ENCODE data around the gene XYLB. TPM values are rescaled to one million over a fixed set of nuclear protein-coding genes. Genes with fewer than 3 reads are reported as not detected.
"Not testable (repeated sequence)": the region's sequence is repeated elsewhere in the genome, so short reads cannot be mapped to it uniquely, and the experiment has no call there.

Gene XYLB
- total RNA-seq, 2 experiments from 2014 or later = 2.6 to 3.1 TPM

DNA sequence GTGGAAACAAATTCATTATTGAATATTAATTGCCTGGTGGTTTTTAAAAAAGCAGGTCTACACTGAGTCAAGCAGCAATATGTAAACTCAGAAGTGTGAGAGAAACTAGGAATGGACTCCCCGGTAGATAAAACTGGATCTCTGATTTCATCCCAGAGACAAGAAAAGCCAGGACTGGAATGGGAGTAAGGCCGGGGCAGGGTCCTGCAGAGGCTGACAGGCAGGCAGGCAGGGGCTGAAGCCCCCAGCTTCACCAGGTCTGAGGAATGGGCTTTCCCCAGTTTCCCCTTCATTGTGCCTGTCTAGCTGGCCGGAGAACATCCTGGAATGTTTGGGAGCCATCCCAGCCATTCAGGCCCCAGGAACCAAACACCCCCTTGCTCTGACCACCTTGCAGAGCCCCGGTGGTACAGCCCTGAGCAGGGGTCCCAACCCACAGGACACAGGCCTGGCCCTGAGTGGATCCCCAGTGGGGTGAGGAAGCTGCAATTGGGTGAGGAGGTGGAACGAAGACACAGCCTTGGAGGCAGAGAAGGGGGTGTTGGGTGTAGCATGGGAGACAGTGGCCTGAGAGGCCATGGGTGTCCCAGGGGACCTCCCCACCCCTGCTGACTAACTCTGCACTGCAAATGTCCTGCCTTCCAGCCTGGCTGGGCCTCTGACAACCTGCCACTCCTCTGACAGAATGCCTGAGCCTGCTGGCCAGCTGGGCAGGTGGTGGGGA is 31.7 kb upstream of the XYLB start:
- POLR2A ChIA-PET = no interaction called here
- H3K36me3 Mint-ChIP-seq = no peaks in the 10 kb centered on the region
- H3K27ac Mint-ChIP-seq = no peak overlapping the region
- no peak overlapping the region for H3K4me3 Mint-ChIP-seq
- no peaks in the 10 kb centered on the region for H3K4me1 Mint-ChIP-seq
- H3K9me3 Mint-ChIP-seq = no peaks in the 10 kb centered on the region
- no peak for ATAC-seq (ENCODE audit: low read depth)
- no peak for DNase-seq
- H3K27me3 Mint-ChIP-seq = peaks cover 10% of the 10 kb centered on the region

DNA sequence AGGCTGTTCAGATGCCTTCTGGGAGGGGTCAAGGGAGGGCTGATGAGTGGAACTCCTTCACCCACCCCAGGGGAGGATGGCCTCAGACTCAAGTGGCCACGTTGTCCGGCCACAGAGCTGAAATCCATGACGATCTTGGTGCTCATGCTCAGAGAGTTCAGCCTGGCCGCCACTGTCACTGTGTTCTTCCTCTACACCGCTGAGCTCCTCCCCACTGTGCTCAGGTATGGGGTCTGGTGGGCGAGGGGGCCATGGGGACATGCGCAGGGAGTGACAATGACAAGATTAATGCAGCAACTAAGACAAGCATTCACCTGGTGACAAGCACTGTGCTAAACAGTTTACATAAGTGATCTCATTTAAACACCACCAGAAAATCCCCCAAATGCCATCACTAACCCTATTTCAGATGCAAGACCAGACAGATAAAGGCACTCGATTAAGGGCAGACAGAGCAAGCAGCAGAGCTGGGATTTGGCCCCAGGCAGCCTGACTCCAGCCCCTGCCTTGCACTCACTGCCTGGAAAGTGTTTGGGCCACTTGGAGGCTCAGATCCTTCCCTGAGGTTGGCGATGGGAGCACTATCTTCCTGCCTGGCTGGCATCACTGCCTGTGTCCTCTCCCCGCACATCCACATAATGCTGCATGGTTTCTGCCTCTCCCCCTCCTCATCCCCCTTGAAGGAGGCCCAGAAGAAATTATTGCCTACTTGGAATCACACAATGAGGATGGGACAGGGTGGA is 30.9 kb upstream of the XYLB start:
- Mint-ChIP-seq H3K4me1 (no peaks in the 10 kb centered on the region), H3K27ac (no peak overlapping the region), H3K4me3 (no peak overlapping the region), H3K27me3 (peaks cover 8% of the 10 kb centered on the region), H3K36me3 (no peaks in the 10 kb centered on the region), H3K9me3 (peaks cover 2% of the 10 kb centered on the region)
- POLR2A ChIA-PET = no interaction called here
- ATAC-seq (ENCODE audit: low read depth) = no peak
- no peak for DNase-seq

DNA sequence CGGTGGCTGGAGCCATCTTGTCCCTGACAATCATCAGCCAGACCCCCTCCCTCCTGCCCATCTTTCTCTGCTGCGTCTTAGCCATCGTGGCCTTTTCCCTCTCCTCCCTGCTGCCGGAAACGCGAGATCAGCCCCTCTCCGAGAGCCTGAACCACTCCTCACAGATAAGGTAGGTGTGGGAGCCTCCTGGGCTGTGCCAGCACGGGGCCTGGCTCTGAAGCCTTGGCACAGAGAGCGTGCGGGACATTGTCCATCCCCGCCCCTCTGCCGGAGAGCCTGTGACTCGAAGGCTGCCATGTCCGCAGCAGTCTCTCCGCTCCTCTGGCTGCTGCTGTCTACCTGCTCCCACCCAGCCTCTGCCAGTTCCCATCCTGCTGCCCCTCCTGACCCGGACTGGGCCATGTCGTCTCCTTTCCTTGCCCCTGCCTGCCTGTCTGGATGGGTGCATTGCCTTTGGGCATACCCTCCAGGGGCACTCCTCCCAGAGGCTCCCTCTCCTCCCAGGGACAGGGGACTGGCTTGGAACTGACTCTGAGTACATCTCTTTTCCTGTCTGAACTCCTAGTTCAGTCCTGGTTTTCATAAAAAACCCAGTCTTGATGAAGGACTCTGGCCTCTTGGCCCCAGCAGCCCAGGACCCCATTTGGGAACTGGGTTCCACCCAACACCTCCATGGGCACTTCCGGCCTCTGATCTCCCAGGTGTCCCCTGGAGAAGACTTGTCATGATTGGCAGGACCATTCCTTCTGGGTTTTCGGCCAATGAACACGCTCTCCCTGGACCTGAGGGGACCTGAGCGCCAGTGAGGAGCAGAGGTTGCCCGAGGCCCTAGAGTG is 30.0 kb upstream of the XYLB start:
- DNase-seq = no peak
- Mint-ChIP-seq H3K27me3 (peaks cover 5% of the 10 kb centered on the region), H3K27ac (no peak overlapping the region), H3K36me3 (no peaks in the 10 kb centered on the region), H3K4me1 (no peaks in the 10 kb centered on the region), H3K4me3 (no peak overlapping the region), H3K9me3 (peaks cover 2% of the 10 kb centered on the region)
- POLR2A ChIA-PET = no interaction called here
- ATAC-seq (ENCODE audit: low read depth) = no peak

DNA sequence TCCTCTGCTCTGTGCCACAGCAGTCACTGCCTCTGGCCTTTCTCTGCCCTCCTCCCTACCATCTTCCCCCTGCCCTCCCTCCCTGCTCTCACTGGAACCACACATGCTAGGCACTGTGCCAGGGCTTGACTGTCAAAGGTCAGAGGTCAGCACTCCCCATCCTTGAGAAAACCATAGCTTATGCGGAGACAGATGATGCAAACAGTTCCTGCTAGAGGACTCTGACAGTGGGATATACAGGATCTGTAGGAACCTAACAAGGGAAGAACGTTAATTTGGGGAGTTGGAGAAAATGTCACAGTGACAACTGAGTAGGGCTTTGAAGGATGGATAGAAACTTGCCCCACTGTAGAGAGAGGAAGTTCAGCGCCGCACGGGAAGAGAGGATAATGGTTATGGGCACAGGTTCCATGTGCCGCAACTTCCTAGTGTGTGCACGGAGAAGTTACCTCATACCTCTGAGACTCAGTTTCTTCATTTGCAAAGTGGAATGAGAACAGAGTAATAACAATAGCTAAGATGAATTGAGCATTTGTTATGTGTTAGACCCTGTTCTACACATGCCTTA is 29.3 kb upstream of the XYLB start:
- H3K36me3 Mint-ChIP-seq = no peaks in the 10 kb centered on the region
- ATAC-seq (ENCODE audit: low read depth) = no peak

DNA sequence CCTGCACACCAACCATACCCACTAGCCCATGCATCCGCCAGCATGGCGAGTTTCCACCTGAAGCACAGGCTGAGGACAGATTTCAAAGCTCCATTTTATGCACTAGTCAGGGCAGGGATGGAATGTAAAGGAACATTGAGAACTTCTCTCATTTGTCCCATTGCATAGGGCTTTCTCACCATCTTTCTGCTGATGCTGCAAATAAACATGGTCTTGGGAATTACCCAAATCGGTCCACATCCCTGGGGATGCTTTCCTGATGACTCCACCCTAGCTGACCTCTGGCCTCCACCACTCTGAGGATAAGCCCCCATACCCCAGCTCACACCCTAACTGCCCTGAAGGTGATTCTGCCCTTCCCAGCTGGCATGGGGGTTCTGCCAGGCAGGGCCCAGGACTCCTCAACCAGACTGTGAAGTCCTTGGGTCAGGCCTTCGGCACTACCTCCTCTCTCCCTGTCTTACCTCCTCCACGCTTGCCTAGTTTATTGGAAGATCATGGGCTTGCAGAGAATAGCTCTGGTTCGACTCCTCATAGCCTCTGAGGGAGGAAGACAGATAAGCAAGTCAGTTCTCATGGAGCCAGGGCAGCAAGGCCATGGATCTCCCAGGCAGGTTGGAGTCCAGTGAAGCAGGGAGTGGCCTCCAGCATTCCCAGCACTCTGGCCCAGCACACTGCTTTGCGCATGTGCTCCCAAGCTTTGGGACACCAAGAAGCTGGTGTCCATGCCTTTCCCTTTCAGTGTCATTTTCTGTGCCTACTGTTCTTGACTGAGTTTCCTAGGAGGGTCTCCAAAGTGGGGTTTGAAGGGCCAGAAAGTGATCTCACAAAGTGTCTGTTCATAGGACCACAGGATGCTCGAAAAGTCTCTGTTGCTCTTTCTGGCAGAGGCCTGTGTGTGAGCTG is 27.6 kb upstream of the XYLB start:
- POLR2A ChIA-PET = no interaction called here
- H3K36me3 Mint-ChIP-seq = no peaks in the 10 kb centered on the region
- no peak overlapping the region for H3K4me3 Mint-ChIP-seq
- H3K27me3 Mint-ChIP-seq = peaks cover 4% of the 10 kb centered on the region
- H3K9me3 Mint-ChIP-seq = peaks cover 2% of the 10 kb centered on the region
- no peak for ATAC-seq (ENCODE audit: low read depth)
- DNase-seq = no peak
- H3K27ac Mint-ChIP-seq = no peak overlapping the region
- no peaks in the 10 kb centered on the region for H3K4me1 Mint-ChIP-seq

More for the DNA sequence above, 29.3 kb upstream of the XYLB start:
- Mint-ChIP-seq H3K4me1 (no peaks in the 10 kb centered on the region), H3K27me3 (peaks cover 5% of the 10 kb centered on the region), H3K4me3 (no peak overlapping the region), H3K27ac (no peak overlapping the region), H3K9me3 (peaks cover 2% of the 10 kb centered on the region)
- POLR2A ChIA-PET = no interaction called here
- no peak for DNase-seq

DNA sequence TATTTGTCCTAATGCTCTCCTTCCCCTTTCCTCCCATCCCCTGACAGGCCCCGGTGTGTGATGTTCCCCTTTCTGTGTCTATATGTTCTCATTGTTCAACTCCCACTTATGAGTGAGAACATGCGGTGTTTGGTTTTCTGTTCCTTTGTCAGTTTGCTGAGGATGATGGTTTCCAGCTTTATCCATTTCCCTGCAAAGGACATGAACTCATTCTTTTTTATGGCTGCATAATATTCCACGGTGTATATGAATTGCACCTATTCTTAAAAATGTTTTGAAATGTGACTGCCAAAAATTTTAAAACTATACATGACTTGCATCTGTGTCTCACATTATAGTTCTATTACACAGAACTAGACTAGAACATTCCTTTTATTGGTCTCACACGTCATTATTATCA is 25.9 kb upstream of the XYLB start:
- DNase-seq; H3K4me1 Mint-ChIP-seq; H3K27me3 Mint-ChIP-seq; ATAC-seq (ENCODE audit: low read depth); H3K27ac Mint-ChIP-seq; H3K36me3 Mint-ChIP-seq; H3K9me3 Mint-ChIP-seq; POLR2A ChIA-PET; H3K4me3 Mint-ChIP-seq: not testable (repeated sequence)

DNA sequence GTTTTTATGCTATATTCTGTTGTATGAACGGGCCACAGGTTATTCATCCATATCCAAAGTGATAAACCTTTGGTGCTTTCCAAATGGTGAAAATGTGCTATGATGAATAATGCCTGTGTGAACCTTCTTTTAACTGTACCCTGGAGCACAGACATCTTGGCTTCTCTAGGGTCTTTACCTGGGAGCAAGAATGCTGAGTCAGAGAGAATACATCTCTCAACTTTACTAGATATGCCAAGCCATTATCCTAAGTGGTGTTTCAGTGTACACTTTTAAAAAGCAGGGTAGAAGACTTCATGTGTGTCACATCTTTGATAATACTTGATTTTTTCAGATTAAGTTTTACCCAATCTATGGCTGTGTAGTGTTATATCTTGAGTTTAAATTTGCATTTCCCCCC is 23.5 kb upstream of the XYLB start:
- peaks cover 8% of the 10 kb centered on the region for H3K27me3 Mint-ChIP-seq
- no peaks in the 10 kb centered on the region for H3K4me1 Mint-ChIP-seq
- POLR2A ChIA-PET = no interaction called here

DNA sequence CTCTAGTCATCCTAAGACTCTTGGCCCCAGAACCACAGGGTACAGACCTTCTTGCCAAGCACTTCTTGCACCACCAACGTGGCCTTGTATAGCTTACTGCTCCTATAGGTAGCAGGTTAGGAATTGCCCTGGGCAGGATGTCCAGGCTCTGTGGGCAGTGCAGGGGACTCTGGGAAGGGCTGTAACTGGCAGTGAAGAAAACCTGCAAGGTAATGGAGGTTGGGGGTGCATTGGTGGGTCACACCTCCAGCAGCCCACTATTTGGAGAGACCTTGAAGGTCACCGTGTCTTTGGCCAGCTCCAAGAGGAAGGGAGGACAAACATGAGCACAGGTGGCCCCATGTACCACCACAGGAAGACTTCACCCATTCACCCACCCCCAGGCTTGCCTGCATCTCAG is 21.3 kb upstream of the XYLB start:
- H3K4me1 Mint-ChIP-seq = peaks cover 1% of the 10 kb centered on the region
- H3K27ac Mint-ChIP-seq = no peak overlapping the region
- no peak overlapping the region for H3K4me3 Mint-ChIP-seq
- DNase-seq (no peak), ATAC-seq (ENCODE audit: low read depth) (no peak)
- POLR2A ChIA-PET = no interaction called here
- no peaks in the 10 kb centered on the region for H3K36me3 Mint-ChIP-seq
- peaks cover 2% of the 10 kb centered on the region for H3K9me3 Mint-ChIP-seq
- peaks cover 8% of the 10 kb centered on the region for H3K27me3 Mint-ChIP-seq

More for the DNA sequence above, 23.5 kb upstream of the XYLB start:
- ATAC-seq (ENCODE audit: low read depth) (no peak), DNase-seq (no peak)
- no peaks in the 10 kb centered on the region for H3K36me3 Mint-ChIP-seq
- H3K9me3 Mint-ChIP-seq = peaks cover 2% of the 10 kb centered on the region
- H3K4me3 Mint-ChIP-seq = no peak overlapping the region
- H3K27ac Mint-ChIP-seq = no peak overlapping the region

DNA sequence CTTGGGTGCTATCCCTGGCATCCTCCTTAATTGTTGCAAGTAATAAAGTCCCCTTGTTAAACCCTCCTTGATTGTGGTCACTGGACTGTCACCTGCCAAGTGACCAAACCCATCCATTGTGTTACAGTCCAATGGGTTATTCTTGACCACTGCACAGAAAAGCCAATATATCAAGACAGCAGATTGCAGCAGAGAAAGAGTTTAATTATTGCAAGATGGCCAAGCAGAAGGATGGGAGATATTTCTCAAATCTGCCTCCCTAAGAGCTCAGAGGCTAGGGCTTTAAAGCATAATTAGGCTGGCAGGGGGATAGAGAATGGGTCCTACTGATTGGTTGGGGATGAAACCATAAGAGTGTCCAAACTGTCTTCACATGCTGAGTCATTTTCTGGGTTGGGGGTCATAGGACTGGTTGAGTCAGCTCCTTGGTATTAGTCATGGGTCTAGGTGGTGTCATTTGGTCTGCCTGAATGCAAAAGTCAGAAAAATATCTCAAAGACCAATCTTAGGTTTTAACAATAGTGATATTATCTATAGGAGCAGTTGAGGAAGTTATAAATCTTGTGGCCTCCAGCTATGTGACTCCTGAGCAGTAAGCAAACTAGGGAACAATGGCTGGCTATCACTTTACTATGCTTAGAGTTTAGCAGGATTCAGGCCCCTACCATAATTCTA is 19.1 kb upstream of the XYLB start:
- no peak for ATAC-seq (ENCODE audit: low read depth)
- Mint-ChIP-seq H3K4me3 (no peak overlapping the region), H3K4me1 (peaks cover 1% of the 10 kb centered on the region), H3K36me3 (no peaks in the 10 kb centered on the region), H3K27me3 (peaks cover 6% of the 10 kb centered on the region), H3K9me3 (no peaks in the 10 kb centered on the region), H3K27ac (no peak overlapping the region)
- POLR2A ChIA-PET = no interaction called here
- no peak for DNase-seq

DNA sequence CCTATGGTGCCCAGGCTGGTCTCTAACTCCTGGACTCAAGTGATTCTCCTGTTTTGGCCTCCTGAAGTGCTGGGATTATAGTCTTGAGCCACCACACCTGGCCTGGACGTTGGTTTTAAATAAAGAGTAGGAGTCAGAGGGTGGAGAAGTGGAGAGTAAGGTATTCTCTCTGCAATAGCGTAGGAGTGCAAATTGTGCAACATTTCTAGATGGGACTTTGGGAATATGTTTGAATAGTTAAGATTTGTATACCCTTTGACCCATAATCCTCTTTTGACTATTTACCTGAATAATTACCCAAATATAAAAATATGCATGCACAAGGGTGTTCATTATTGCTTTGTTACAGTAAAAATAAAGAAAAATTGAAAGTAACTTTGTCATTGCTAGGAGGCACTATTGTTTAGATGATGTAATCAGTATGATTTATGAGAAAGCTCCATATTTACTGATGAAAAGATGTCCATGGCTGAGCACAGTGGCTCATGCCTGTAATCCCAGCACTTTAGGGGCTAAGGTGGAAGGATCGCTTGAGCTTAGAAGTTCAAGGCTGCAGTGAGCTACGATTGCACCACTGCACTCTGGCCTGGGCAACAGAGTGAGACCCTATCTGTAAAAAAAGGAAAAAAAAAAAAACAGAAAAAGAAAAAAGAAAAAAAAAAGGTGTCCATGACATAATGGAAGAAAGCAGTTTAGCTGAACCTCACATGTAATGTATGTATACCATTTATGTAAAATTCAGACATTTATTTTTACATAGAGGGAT is 15.1 kb upstream of the XYLB start:
- H3K9me3 Mint-ChIP-seq = no peaks in the 10 kb centered on the region
- POLR2A ChIA-PET = interaction anchor here (0.6 kb wide), 1 partner anchor 209 kb away, joined by 3 read pairs; no protein-coding TSS in a partner anchor
- no peak overlapping the region for H3K27ac Mint-ChIP-seq
- H3K27me3 Mint-ChIP-seq = peaks cover 7% of the 10 kb centered on the region
- DNase-seq = no peak
- no peak for ATAC-seq (ENCODE audit: low read depth)
- peaks cover 4% of the 10 kb centered on the region for H3K4me1 Mint-ChIP-seq
- H3K36me3 Mint-ChIP-seq = no peaks in the 10 kb centered on the region
- no peak overlapping the region for H3K4me3 Mint-ChIP-seq

DNA sequence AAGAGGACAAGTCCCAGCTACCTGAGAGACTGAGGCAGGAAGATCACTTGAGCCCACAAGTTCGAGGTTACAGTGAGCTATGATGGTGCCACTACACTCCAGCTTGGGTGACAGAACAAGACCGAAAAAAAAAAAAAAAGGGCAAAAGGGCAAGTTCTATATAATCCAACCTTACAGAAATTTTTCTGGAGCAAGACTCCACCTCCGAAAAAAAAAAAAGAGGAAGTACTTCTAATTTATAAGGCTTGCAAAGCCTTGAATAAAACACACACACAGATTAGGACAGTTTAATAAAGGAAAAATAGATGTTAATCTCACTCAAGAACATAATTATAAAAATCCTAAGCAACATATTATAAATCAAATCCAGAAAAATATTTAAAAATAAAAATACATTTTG is 14.4 kb upstream of the XYLB start:
- POLR2A ChIA-PET = interaction anchor here (0.6 kb wide), 1 partner anchor 210 kb away, joined by 3 read pairs; no protein-coding TSS in a partner anchor
- no peak for ATAC-seq (ENCODE audit: low read depth)
- peaks cover 2% of the 10 kb centered on the region for H3K27me3 Mint-ChIP-seq
- H3K36me3 Mint-ChIP-seq = no peaks in the 10 kb centered on the region
- H3K9me3 Mint-ChIP-seq = no peaks in the 10 kb centered on the region
- peaks cover 4% of the 10 kb centered on the region for H3K4me1 Mint-ChIP-seq
- no peak for DNase-seq
- no peak overlapping the region for H3K27ac Mint-ChIP-seq
- H3K4me3 Mint-ChIP-seq = no peak overlapping the region
